Calu3 (cell line): Measurements from ENCODE around the gene ALOX12B. TPM values are rescaled to one million over a fixed set of nuclear protein-coding genes. Genes with fewer than 3 reads are reported as not detected.

Source experiments
- BruUV-seq: library from RNA; stranded (reverse); fragments of 400-500 nt; replicated peaks from 2 replicates; lab custom pipeline; 2021; lab: Mats Ljungman, UMichigan
- CTCF ChIA-PET: fragments of 300-600 bp; sonication (Branson Sonifier 250); formaldehyde crosslinking; loops from one replicate; lab custom pipeline; 2022; ENCODE audit warnings: antibody characterized with exemption; lab: Charles Lee
- DNase-seq: peaks from one replicate; pipeline ENCODE4 v3.0.0; 2022
- H3K27ac Mint-ChIP-seq: one replicate; pipeline ENCODE4 v1.8.0; 2022; ENCODE audit warnings: mixed read lengths; ENCODE audit not compliant: unreplicated experiment
- H3K27me3 Mint-ChIP-seq: one replicate; pipeline ENCODE4 v1.8.0; 2022; ENCODE audit warnings: mixed read lengths; ENCODE audit not compliant: unreplicated experiment
- H3K36me3 Mint-ChIP-seq: one replicate; pipeline ENCODE4 v1.8.0; 2022; ENCODE audit warnings: mild to moderate bottlenecking, moderate library complexity, mixed read lengths; ENCODE audit not compliant: insufficient read depth, unreplicated experiment
- H3K4me1 Mint-ChIP-seq: one replicate; pipeline ENCODE4 v1.8.0; 2022; ENCODE audit warnings: mild to moderate bottlenecking, low read depth, mixed read lengths; ENCODE audit not compliant: unreplicated experiment
- H3K4me3 Mint-ChIP-seq: one replicate; pipeline ENCODE4 v1.8.0; 2022; ENCODE audit warnings: mild to moderate bottlenecking, low read depth, moderate library complexity, mixed read lengths; ENCODE audit not compliant: unreplicated experiment
- H3K9me3 Mint-ChIP-seq: one replicate; pipeline ENCODE4 v1.8.0; 2022; ENCODE audit warnings: low read depth, mixed read lengths; ENCODE audit not compliant: unreplicated experiment
- CTCF ChIP-seq: fragments of 200-600 bp; IDR thresholded peaks from one replicate; pipeline ENCODE4 v1.8.0; 2022; ENCODE audit warnings: antibody characterized with exemption; ENCODE audit not compliant: unreplicated experiment
- intact Hi-C: fragments of 100-400 bp; cut with micrococcal nuclease; formaldehyde crosslinking; loops from one replicate; pipeline ENCODE4 v1.10.0; 2022; ENCODE audit not compliant: unreplicated experiment
- total RNA-seq: library from RNA; stranded (reverse); gene quantifications from 2 replicates; pipeline ENCODE4 v1.2.3, GENCODE V29; 2022

ALOX12B gene
- total RNA-seq, 1 experiment from 2014 or later = not detected

- no peak for DNase-seq
- Mint-ChIP-seq H3K36me3 (peaks cover 45% of the 10 kb centered on the region), H3K4me3 (peak overlapping the region; percentile 91), H3K27ac (peak overlapping the region; percentile 98), H3K4me1 (peaks cover 20% of the 10 kb centered on the region), H3K27me3 (peaks cover 56% of the 10 kb centered on the region), H3K9me3 (no peaks in the 10 kb centered on the region)
- intact Hi-C loops = loop anchor here (5.0 kb wide), 2 partner anchors 35 to 55 kb away; no protein-coding TSS in a partner anchor
- no peak for TF ChIP-seq CTCF
- CTCF ChIA-PET = interaction anchor here (0.7 to 2.4 kb wide), 4 partner anchors 19 to 57 kb away, joined by 3 to 9 read pairs (median 3); no protein-coding TSS in a partner anchor
- no TSS peak for BruUV-seq
Measured at GRCh38 chr17:8117367-8117979, 30.0 kb upstream of the ALOX12B start.

GRCh38 chr17:8116776-8117175 is 29.3 kb upstream of the ALOX12B start:
- H3K27me3 Mint-ChIP-seq = peaks cover 57% of the 10 kb centered on the region
- H3K9me3 Mint-ChIP-seq = no peaks in the 10 kb centered on the region
- no TSS peak for BruUV-seq
- no peak overlapping the region for H3K27ac Mint-ChIP-seq
- DNase-seq = no peak
- intact Hi-C loops = loop anchor here (5.0 kb wide), 2 partner anchors 34 to 54 kb away; no protein-coding TSS in a partner anchor
- TF ChIP-seq CTCF = no peak
- CTCF ChIA-PET = interaction anchor here (0.7 kb wide), 1 partner anchor 20 kb away, joined by 3 read pairs; no protein-coding TSS in a partner anchor
- H3K4me1 Mint-ChIP-seq = peaks cover 20% of the 10 kb centered on the region
- H3K4me3 Mint-ChIP-seq = no peak overlapping the region
- peaks cover 45% of the 10 kb centered on the region for H3K36me3 Mint-ChIP-seq

GRCh38 chr17:8110907-8111306 is 23.4 kb upstream of the ALOX12B start:
- CTCF ChIA-PET = interaction anchor here (1.2 to 2.0 kb wide), 4 partner anchors 11 to 51 kb away, joined by 3 to 11 read pairs (median 7); no protein-coding TSS in a partner anchor
- H3K4me3 Mint-ChIP-seq = no peak overlapping the region
- intact Hi-C loops = no loop called here
- no peak overlapping the region for H3K27ac Mint-ChIP-seq
- peaks cover 52% of the 10 kb centered on the region for H3K27me3 Mint-ChIP-seq
- no peaks in the 10 kb centered on the region for H3K9me3 Mint-ChIP-seq
- no TSS peak for BruUV-seq
- H3K4me1 Mint-ChIP-seq = peaks cover 21% of the 10 kb centered on the region
- no peak for DNase-seq
- peaks cover 4% of the 10 kb centered on the region for H3K36me3 Mint-ChIP-seq
- TF ChIP-seq CTCF = no peak

GRCh38 chr17:8110456-8110804 is 22.9 kb upstream of the ALOX12B start:
- Mint-ChIP-seq H3K4me3 (no peak overlapping the region), H3K27me3 (peaks cover 47% of the 10 kb centered on the region), H3K9me3 (no peaks in the 10 kb centered on the region), H3K4me1 (peaks cover 24% of the 10 kb centered on the region), H3K36me3 (peaks cover 4% of the 10 kb centered on the region), H3K27ac (no peak overlapping the region)
- intact Hi-C loops = no loop called here
- BruUV-seq = no TSS peak
- CTCF ChIA-PET = interaction anchor here (1.1 to 2.0 kb wide), 5 partner anchors 10 to 51 kb away, joined by 3 to 11 read pairs (median 4); no protein-coding TSS in a partner anchor
- no peak for TF ChIP-seq CTCF
- DNase-seq = no peak
